H1 (cell line): Measurements from ENCODE around the gene GIPR. TPM values are rescaled to one million over a fixed set of nuclear protein-coding genes. Genes with fewer than 3 reads are reported as not detected.

Experiments
- CBX5 ChIP-seq: fragments of 300-800, 300-1000 bp; sonication (generic); IDR thresholded peaks from 2 replicates; pipeline ENCODE4 v1.7.1; 2016; ENCODE audit warnings: antibody characterized with exemption, low read length, low read depth
- FOSL1 ChIP-seq: IDR thresholded peaks from 2 replicates; pipeline ENCODE4 v1.6.1; 2011; ENCODE audit warnings: mild to moderate bottlenecking, low read depth, low read length, moderate library complexity; ENCODE audit not compliant: insufficient read depth
- KDM5A ChIP-seq: fragments of 200-600 bp; IDR thresholded peaks from 2 replicates; pipeline ENCODE4 v1.7.1; 2012; ENCODE audit warnings: mild to moderate bottlenecking, low read length, inconsistent platforms, mixed read lengths
- POLR2A ChIP-seq, 2 experiments: IDR thresholded peaks; 1 replicate in 1 of 2; 2 replicates in 1 of 2; pipeline ENCODE4 v1.6.1; 2011; ENCODE audit warnings: low read depth in 2 of 2, low read length in 2 of 2, mild to moderate bottlenecking in 2 of 2; ENCODE audit errors: control extremely low read depth in 1 of 2
- SIRT6 ChIP-seq: IDR thresholded peaks from one replicate; pipeline ENCODE4 v1.7.1; 2012; ENCODE audit warnings: low read length, inconsistent platforms
- ZNF274 ChIP-seq: IDR thresholded peaks from 2 replicates; pipeline ENCODE4 v1.7.0; 2012; ENCODE audit warnings: low read length, borderline replicate concordance; ENCODE audit errors: extremely low read depth
- polyA plus RNA-seq, 7 experiments: library from polyadenylated mRNA; depleted of rRNA in 3 of 7; stranded (reverse) in 5 of 7; unstranded in 2 of 7; fragments of >200 nt in 5 of 7; fragments of 200-250 nt in 2 of 7; gene quantifications; 1 replicate in 5 of 7; 2 replicates in 1 of 7; 4 replicates in 1 of 7; pipeline versions ENCODE4 v1.2.1 to v1.2.3, GENCODE V29; 2011 to 2013; ENCODE audit warnings: missing spikeins in 2 of 7, mixed read lengths in 2 of 7
- total RNA-seq: library from RNA; stranded (reverse); fragmentation: NEBNext Ultra II Directional; extraction: Animal tissue kit (Norgen Biotek cat#: 25700); gene quantifications from 2 replicates; pipeline ENCODE4 v1.2.1, GENCODE V29; 2021
- TF ChIP-seq, protein P1 (sequence below): fragments of 300-600 bp; sonication (generic); IDR thresholded peaks from 2 replicates; pipeline ENCODE4 v1.7.1; 2012; ENCODE audit warnings: low read length, moderate library complexity, mild to moderate bottlenecking, inconsistent platforms; ENCODE audit not compliant: insufficient replicate concordance
- TF ChIP-seq, protein P2 (sequence below): IDR thresholded peaks from 2 replicates; pipeline ENCODE4 v1.6.1; 2012; ENCODE audit warnings: inconsistent platforms
- TF ChIP-seq, protein P3 (sequence below): IDR thresholded peaks from 2 replicates; pipeline ENCODE4 v1.6.1; 2011; ENCODE audit warnings: low read depth, mild to moderate bottlenecking, low read length; ENCODE audit not compliant: insufficient read depth

The GIPR gene
- total and polyA plus RNA-seq, 2 of the 8 experiments (the other 6 are each of a cell fraction or from before 2014, with no cell fraction given) = 0.42 to 1.3 TPM

DNA sequence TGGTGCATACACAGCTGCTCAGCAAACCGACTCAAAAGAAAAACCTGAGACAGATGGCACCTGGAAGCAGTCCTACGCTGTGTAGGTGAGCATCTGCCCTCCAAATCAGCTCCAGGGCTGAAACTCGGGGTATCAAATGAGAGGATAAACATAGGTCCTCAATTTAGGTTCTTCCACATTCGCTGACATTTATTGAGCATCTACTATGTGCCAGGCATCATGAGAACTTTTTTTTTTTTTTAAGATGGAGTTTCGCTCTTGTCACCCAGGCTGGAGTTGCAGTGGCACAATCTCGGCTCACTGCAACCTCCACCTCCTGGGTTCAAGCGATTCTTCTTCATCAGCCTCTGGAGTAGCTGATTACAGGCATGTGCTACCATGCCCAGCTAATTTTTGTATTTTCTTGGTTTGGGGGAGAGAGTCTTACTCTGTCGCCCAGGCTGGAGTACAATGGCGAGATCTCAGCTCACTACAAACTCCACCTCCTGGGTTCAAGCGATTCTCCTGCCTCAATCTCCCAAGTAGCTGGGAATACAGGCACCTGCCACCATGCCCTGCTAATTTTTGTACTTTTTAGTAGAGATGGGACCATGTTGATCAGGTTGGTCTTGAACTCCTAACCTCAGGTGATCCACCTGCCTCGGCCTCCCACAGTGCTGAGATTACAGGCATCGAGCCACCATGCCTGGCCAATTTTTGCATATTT, 37.8 kb downstream of the GIPR start (continued):
- TF ChIP-seq, protein P1, sequence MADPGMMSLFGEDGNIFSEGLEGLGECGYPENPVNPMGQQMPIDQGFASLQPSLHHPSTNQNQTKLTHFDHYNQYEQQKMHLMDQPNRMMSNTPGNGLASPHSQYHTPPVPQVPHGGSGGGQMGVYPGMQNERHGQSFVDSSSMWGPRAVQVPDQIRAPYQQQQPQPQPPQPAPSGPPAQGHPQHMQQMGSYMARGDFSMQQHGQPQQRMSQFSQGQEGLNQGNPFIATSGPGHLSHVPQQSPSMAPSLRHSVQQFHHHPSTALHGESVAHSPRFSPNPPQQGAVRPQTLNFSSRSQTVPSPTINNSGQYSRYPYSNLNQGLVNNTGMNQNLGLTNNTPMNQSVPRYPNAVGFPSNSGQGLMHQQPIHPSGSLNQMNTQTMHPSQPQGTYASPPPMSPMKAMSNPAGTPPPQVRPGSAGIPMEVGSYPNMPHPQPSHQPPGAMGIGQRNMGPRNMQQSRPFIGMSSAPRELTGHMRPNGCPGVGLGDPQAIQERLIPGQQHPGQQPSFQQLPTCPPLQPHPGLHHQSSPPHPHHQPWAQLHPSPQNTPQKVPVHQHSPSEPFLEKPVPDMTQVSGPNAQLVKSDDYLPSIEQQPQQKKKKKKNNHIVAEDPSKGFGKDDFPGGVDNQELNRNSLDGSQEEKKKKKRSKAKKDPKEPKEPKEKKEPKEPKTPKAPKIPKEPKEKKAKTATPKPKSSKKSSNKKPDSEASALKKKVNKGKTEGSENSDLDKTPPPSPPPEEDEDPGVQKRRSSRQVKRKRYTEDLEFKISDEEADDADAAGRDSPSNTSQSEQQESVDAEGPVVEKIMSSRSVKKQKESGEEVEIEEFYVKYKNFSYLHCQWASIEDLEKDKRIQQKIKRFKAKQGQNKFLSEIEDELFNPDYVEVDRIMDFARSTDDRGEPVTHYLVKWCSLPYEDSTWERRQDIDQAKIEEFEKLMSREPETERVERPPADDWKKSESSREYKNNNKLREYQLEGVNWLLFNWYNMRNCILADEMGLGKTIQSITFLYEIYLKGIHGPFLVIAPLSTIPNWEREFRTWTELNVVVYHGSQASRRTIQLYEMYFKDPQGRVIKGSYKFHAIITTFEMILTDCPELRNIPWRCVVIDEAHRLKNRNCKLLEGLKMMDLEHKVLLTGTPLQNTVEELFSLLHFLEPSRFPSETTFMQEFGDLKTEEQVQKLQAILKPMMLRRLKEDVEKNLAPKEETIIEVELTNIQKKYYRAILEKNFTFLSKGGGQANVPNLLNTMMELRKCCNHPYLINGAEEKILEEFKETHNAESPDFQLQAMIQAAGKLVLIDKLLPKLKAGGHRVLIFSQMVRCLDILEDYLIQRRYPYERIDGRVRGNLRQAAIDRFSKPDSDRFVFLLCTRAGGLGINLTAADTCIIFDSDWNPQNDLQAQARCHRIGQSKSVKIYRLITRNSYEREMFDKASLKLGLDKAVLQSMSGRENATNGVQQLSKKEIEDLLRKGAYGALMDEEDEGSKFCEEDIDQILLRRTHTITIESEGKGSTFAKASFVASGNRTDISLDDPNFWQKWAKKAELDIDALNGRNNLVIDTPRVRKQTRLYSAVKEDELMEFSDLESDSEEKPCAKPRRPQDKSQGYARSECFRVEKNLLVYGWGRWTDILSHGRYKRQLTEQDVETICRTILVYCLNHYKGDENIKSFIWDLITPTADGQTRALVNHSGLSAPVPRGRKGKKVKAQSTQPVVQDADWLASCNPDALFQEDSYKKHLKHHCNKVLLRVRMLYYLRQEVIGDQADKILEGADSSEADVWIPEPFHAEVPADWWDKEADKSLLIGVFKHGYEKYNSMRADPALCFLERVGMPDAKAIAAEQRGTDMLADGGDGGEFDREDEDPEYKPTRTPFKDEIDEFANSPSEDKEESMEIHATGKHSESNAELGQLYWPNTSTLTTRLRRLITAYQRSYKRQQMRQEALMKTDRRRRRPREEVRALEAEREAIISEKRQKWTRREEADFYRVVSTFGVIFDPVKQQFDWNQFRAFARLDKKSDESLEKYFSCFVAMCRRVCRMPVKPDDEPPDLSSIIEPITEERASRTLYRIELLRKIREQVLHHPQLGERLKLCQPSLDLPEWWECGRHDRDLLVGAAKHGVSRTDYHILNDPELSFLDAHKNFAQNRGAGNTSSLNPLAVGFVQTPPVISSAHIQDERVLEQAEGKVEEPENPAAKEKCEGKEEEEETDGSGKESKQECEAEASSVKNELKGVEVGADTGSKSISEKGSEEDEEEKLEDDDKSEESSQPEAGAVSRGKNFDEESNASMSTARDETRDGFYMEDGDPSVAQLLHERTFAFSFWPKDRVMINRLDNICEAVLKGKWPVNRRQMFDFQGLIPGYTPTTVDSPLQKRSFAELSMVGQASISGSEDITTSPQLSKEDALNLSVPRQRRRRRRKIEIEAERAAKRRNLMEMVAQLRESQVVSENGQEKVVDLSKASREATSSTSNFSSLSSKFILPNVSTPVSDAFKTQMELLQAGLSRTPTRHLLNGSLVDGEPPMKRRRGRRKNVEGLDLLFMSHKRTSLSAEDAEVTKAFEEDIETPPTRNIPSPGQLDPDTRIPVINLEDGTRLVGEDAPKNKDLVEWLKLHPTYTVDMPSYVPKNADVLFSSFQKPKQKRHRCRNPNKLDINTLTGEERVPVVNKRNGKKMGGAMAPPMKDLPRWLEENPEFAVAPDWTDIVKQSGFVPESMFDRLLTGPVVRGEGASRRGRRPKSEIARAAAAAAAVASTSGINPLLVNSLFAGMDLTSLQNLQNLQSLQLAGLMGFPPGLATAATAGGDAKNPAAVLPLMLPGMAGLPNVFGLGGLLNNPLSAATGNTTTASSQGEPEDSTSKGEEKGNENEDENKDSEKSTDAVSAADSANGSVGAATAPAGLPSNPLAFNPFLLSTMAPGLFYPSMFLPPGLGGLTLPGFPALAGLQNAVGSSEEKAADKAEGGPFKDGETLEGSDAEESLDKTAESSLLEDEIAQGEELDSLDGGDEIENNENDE = no peak
- TF ChIP-seq POLR2A (IDR thresholded peaks at IDR 0.05; ENCODE audit: control extremely low read depth in 1 of 2, low read depth in 2 of 2, low read length in 2 of 2) (no peak), KDM5A (no peak), SIRT6 (no peak), CBX5 (no peak), FOSL1 (no peak), ZNF274 (no peak)
- TF ChIP-seq, protein P2, sequence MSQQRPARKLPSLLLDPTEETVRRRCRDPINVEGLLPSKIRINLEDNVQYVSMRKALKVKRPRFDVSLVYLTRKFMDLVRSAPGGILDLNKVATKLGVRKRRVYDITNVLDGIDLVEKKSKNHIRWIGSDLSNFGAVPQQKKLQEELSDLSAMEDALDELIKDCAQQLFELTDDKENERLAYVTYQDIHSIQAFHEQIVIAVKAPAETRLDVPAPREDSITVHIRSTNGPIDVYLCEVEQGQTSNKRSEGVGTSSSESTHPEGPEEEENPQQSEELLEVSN = no peak
- TF ChIP-seq, protein P3, sequence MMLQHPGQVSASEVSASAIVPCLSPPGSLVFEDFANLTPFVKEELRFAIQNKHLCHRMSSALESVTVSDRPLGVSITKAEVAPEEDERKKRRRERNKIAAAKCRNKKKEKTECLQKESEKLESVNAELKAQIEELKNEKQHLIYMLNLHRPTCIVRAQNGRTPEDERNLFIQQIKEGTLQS = no peak
